HAP-1 (cell line): Measurements from ENCODE around the gene CROCC2.

Experiments
- DNase-seq, 2 experiments: peaks; one replicate each; pipeline ENCODE4 v3.0.0-alpha.2; 2016 to 2020; ENCODE audit warnings: low spot score in 2 of 2
- H3K27me3 ChIP-seq: fragments of 250-450 bp; sonication (Bioruptor Pico); 2 replicates; pipeline ENCODE4 v1.5.1; 2020; ENCODE audit warnings: low read depth, mild to moderate bottlenecking, moderate library complexity
- H3K36me3 ChIP-seq: fragments of 250-450 bp; sonication (Bioruptor Pico); replicated peaks from 2 replicates; pipeline ENCODE4 v1.5.1; 2020; ENCODE audit warnings: mild to moderate bottlenecking
- H3K4me1 ChIP-seq: fragments of 250-450 bp; sonication (Bioruptor Pico); 2 replicates; pipeline ENCODE4 v1.5.1; 2020; ENCODE audit warnings: mild to moderate bottlenecking
- H3K4me3 ChIP-seq: fragments of 250-450 bp; sonication (Bioruptor Pico); 2 replicates; pipeline ENCODE4 v1.5.1; 2020; ENCODE audit warnings: mild to moderate bottlenecking, moderate library complexity
- H3K9me3 ChIP-seq: fragments of 250-450 bp; sonication (Bioruptor Pico); 2 replicates; pipeline ENCODE4 v1.5.1; 2020; ENCODE audit warnings: mild to moderate bottlenecking, moderate library complexity
- in situ Hi-C: fragments of 300-500 bp; cut with MboI; formaldehyde crosslinking; loops from 3 replicates; pipeline ENCODE4 v1.14.3; 2020; ENCODE audit warnings: low sequenced_read_pairs, inconsistent platforms, mixed read lengths

CROCC2 gene

DNA sequence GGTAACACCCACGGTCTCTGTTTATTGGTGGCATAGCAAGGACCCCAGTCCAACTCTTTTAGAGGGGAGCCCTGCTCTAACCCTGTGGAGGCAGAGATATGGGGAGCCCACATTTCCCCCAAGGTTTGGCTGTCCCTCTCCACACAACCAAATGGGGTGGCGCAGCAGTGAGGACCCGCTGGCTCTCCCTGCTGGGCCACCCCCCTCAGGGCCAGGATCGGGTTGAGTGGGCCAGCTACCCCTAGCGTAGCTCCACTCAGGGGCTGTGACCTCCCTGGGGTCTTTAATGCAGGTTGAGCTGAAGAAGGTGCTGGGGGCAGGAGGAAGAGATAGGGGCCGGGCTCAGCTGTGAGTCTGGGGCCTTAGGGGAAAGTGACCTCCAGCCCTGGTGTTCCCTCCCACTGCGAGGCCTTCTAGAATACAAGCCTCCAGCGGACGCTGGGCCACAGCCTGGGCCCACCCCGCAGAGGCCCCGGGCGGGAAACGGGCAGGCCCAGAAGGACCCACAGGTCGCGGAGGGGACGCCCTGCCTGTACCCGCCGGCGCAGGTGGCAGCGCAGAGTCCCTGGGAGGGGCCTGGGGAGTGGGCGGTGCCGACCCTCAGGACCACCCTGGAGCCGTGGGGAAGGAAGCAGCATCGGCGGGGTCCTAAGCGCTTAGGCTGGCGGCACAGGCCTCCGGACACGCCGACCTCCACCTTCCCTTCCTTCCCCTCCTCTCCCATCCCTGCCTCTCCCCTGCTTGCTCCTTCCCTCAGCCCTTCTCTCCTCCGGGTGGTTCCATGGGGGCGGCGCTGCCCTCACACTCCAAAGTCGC, 9.6 kb downstream of the CROCC2 start:
- H3K9me3 ChIP-seq = no peaks in the 10 kb centered on the region
- no peak overlapping the region for H3K4me3 ChIP-seq
- H3K36me3 ChIP-seq = no peaks in the 10 kb centered on the region
- DNase-seq = no peak
- H3K4me1 ChIP-seq = no peaks in the 10 kb centered on the region
- peaks cover 19% of the 10 kb centered on the region for H3K27me3 ChIP-seq
- in situ Hi-C loops = no loop called here

DNA sequence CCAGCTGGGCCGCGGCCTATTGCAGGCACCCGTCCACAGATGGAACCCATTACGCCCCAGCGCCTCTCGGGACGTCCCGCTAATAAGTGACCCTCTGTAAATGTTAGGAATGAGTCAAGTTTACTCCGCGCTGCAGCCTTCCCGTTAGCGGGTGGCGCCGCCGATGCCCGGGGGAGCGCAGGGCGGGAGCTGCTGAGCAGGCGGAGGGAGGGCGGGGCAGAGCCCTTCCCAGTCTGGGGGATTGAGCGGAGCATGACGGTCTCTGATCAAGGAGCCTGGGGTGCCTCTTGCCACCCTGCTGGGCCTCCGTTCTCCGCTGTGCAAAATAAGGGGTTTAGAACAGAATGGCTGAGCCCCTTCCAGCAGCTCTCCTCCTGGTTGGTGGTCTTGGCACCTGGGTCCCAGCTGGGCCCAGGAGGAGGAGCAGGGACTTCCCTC, 10.5 kb downstream of the CROCC2 start:
- in situ Hi-C loops = no loop called here
- DNase-seq = peak; percentile 9 to 62
- H3K4me1 ChIP-seq = no peaks in the 10 kb centered on the region
- no peak overlapping the region for H3K4me3 ChIP-seq
- H3K27me3 ChIP-seq = peaks cover 10% of the 10 kb centered on the region
- no peaks in the 10 kb centered on the region for H3K9me3 ChIP-seq
- H3K36me3 ChIP-seq = no peaks in the 10 kb centered on the region

DNA sequence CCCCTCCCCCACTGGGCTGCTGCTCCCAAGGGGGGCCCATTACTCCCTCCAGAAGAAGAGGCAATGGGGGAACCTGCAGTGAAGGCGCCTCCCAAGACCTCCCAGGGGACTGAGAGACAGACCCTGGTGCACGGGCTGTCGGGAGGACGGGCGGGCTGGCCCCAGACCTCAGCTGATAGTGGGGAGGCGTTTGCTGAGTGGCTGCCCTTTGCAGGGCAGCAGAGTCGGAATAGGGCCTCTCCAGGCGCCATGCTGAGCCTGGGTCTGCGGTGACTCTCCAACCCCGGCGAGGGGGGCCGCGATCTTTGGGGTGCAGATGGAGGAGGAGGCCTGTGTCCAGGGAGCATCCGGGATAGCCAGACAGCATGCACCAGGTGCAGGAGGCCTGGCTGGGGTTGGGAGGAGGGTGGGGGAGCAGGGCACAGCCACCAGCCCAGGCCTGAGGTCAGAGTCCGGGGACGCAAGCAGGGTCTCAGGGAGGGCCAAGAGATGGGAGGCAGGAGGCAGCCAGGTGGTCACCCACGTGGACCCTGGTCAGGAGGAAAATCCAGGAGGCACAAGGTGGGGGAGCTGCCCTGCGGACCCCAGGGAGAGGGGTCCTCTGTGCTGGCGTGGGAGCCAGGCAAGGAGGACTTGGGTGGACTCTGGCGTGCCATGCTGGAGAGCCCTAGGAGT, 11.0 kb downstream of the CROCC2 start:
- in situ Hi-C loops = no loop called here
- Histone ChIP-seq H3K4me1 (no peaks in the 10 kb centered on the region), H3K9me3 (no peaks in the 10 kb centered on the region), H3K27me3 (peaks cover 5% of the 10 kb centered on the region), H3K36me3 (no peaks in the 10 kb centered on the region), H3K4me3 (no peak overlapping the region)
- DNase-seq = no peak

DNA sequence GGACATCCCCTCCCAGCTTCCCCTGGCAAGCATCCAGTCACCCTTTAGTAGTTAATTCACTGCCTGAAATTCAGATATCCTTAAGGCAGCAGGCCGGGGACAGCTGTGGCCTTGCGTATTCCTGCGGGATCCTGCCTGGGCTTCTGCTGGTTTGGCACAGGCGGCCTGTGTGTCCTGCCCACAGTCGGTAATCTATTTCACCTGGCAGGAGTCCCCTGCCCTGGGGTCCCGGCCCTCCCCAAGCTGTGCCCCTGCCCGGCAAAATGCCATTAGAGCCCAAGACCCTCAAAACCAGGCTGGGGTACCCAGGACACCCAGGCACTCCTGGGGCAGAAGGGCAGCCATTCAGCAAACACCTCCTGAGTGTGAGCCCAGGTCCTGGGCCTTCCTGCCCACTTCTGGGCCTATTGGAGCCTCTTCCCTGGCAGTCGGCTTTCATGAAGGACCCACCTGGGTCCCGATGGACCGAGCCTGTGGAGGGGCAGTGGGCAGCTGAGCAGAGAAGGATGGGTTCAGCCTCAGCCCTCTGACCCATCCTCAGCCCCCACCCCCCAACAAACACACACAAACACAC, 11.6 kb downstream of the CROCC2 start:
- Histone ChIP-seq H3K4me1 (no peaks in the 10 kb centered on the region), H3K27me3 (no peaks in the 10 kb centered on the region; the same call in 1 of the 2 replicates), H3K36me3 (no peaks in the 10 kb centered on the region), H3K4me3 (no peak overlapping the region), H3K9me3 (no peaks in the 10 kb centered on the region)
- DNase-seq = peak in 1 of 2 experiments; percentile 8
- in situ Hi-C loops = no loop called here

DNA sequence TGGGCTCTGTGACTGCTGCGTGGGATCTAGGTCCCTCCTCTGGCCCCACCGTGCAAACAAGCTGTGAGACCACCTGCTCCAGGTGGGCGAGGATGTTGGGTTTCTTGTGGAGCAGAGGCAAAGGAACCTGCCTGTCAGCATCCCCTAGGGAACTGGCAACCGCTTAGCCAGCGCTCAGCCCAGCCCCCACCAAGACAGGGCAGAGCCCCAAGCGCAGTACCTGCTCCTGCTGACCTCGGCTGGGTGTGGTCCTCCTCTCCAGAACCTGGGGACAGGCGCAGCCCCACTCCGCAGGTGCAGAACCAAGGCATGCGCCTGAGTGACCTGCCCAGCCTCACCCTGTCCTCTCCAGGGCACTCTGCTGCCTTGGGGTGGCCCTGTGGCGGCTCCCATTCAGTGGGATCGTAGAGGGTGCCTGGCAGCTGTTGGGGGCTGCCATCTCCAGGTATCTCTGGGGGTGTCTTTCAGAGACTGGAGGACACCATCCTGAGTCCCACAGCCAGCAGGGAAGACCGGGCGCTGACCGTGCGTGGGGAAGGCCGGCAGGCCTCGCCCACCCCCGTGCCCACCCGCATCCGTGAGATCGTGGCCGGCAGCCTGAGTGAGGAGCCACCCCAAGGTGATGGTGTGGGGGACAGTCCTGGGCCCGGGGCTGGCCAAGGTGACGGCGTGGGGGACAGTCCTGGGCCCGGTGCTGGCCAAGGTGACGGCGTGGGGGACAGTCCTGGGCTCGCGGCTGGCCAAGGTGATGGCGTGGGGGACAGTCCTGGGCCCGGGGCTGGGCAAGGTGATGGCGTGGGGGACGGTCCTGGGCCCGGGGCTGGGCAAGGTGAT, 12.3 kb downstream of the CROCC2 start:
- in situ Hi-C loops = no loop called here
- Histone ChIP-seq H3K4me1 (no peaks in the 10 kb centered on the region), H3K9me3 (no peaks in the 10 kb centered on the region), H3K4me3 (no peak overlapping the region), H3K36me3 (no peaks in the 10 kb centered on the region), H3K27me3 (no peaks in the 10 kb centered on the region)
- peak in 1 of 2 experiments; percentile 5 for DNase-seq

DNA sequence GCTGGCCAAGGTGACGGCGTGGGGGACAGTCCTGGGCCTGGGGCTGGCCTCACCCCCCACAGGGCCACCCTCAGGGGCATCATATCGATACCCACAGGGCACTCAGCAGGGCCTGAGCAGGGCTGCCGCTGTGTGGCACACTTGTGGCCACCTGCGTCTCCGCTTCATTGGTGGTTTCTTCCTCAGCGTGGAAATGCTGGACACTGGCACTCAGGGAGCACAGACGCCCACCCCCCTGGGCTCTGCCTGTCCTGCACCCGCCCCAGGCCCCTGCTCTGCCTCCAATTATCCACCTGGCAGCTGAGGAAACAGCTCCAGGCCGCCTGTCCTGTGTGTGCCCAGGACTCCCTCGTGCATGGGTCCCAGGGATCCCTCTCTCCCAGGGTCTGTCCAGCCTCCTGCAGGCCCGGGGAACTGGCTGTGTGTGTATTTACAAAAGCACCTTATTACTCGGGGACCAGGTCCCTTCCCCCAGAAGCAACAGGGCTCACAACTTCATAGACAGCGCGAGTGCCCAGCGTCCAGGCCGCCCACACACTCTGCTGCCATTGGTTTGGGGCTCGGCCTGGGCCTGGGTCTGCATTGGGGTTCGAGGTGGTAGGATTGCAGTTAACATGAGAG, 13.1 kb downstream of the CROCC2 start:
- no peak overlapping the region for H3K4me3 ChIP-seq
- in situ Hi-C loops = no loop called here
- H3K9me3 ChIP-seq = no peaks in the 10 kb centered on the region
- no peaks in the 10 kb centered on the region for H3K27me3 ChIP-seq
- peak in 1 of 2 experiments; percentile 6 for DNase-seq
- H3K36me3 ChIP-seq = no peaks in the 10 kb centered on the region
- no peaks in the 10 kb centered on the region for H3K4me1 ChIP-seq

DNA sequence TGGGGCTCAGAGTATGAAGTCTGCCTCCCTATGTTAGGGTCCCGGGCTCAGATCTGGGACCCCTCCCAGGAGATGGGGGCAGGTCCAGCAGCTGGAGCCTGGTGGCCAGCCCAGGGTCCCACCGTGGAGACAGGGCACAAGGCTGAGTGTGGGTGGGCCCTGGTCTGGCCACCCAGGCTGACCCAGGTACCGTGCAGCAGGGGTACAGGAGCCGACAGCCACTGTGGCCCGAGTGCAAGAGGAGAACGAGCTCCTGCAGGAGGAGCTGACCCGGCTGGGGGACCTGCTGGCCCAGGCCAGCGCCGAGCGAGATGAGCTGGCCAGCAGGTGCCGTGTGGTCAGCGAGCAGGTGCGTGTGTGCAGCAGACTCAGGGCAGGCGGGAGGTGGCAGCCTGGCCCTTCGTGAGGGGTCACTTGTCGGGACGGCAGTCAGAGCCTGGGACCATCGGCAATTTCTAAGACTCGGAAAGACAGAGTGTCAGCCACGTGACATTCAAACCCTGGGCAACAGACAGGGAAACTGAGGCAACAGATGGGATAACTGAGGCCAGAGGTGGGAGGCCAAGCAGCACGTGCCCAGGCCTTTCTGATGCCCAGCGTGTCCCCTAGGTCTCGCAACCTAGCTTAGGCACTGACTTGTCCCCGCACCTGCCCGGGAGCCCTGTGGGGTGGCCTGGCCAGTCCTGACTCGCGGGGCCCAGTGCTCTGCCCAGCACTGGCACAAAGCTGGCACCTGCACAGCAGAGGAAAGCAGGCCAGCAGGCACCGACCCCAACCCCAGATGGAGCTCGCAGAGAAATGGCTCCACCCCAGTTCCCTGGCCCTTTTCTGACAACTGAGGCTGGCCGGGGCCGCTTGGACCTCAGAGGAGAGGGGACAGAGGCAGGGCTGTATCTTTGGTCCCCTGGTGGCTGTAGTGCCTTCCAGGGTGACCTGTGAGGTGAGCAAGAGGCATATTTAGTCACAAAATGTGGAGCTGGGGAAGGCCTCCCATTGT, 13.9 kb downstream of the CROCC2 start:
- no peaks in the 10 kb centered on the region for H3K4me1 ChIP-seq
- H3K9me3 ChIP-seq = no peaks in the 10 kb centered on the region
- H3K4me3 ChIP-seq = no peak overlapping the region
- peak in 1 of 2 experiments; percentile 6 for DNase-seq
- H3K27me3 ChIP-seq = no peaks in the 10 kb centered on the region
- no peaks in the 10 kb centered on the region for H3K36me3 ChIP-seq
- in situ Hi-C loops = no loop called here

DNA sequence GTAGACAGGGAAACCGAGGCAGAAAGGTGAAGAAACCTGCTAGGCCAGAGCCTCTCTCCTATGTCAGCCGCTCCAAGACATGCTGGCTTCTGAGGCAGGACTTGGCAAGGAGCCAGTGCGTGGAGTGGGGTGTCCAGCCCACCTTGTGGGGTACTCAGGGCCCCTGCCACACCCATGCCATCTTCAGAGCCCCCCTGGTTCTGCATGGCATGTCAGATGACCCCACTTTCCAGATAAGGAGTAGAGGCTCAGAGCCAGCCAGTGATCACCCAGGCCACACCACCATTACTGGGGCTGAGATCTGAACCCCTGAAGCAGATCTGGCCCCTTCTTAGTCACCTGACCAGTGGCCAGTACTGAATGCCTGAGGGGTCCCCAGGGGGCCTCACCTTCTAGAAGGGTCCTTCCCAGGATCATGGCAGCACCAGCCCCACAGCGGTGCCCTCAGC, 14.7 kb downstream of the CROCC2 start:
- in situ Hi-C loops = no loop called here
- DNase-seq = peak in 1 of 2 experiments; percentile 6
- Histone ChIP-seq H3K9me3 (no peaks in the 10 kb centered on the region), H3K36me3 (no peaks in the 10 kb centered on the region), H3K4me3 (no peak overlapping the region), H3K4me1 (no peaks in the 10 kb centered on the region), H3K27me3 (no peaks in the 10 kb centered on the region)

DNA sequence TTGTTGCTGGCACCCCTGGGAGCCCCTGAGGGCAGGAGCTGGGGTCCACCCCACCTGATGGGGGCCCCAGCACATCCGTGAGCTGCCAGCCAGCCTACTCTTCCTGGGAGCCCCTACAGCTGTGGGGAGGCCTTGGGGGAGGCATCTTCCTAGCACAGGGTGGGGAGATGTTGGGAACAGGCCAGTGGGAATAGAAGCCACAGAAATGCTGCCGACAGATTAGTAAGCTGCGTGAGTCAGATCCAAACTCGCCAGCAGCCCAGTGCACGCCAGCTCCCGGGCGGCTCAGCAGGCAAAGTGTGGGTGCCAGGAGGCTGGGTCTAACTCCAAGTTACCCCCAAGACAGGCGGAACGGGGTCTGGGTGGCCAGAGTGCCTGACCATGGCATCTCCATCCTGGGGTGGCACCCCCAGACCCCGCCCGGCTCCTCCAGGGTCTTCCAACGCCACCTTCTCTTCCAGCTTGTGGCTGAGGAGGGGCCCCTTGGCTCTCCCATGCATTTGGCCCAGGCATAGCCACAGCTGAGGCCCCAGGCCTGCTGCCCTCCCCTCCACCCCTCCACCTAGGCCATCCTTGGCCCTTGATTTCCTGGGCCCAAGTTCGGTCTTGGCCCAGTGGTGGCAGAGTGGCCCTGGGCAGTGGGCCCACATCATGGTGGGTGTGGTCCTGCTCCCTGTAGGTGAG, 15.3 kb downstream of the CROCC2 start:
- in situ Hi-C loops = no loop called here
- DNase-seq = peak in 1 of 2 experiments; percentile 6
- no peaks in the 10 kb centered on the region for H3K27me3 ChIP-seq
- H3K9me3 ChIP-seq = no peaks in the 10 kb centered on the region
- no peaks in the 10 kb centered on the region for H3K36me3 ChIP-seq
- H3K4me1 ChIP-seq = no peaks in the 10 kb centered on the region
- H3K4me3 ChIP-seq = no peak overlapping the region

DNA sequence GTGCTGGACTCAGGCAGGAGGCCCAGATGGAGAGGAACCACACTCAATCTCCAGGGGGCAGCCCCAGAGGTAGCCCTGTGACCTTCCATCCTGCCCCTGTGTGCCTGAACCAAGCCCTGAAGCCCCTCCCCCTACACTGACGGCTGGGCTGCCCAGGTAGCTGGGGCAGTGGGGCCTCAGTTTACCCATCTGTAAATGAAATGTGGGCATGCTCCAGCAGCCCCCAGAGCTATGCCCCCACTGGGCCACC, 15.8 kb downstream of the CROCC2 start:
- no peaks in the 10 kb centered on the region for H3K4me1 ChIP-seq
- no peak overlapping the region for H3K4me3 ChIP-seq
- no peaks in the 10 kb centered on the region for H3K9me3 ChIP-seq
- no peaks in the 10 kb centered on the region for H3K27me3 ChIP-seq
- in situ Hi-C loops = no loop called here
- DNase-seq = no peak
- no peaks in the 10 kb centered on the region for H3K36me3 ChIP-seq

DNA sequence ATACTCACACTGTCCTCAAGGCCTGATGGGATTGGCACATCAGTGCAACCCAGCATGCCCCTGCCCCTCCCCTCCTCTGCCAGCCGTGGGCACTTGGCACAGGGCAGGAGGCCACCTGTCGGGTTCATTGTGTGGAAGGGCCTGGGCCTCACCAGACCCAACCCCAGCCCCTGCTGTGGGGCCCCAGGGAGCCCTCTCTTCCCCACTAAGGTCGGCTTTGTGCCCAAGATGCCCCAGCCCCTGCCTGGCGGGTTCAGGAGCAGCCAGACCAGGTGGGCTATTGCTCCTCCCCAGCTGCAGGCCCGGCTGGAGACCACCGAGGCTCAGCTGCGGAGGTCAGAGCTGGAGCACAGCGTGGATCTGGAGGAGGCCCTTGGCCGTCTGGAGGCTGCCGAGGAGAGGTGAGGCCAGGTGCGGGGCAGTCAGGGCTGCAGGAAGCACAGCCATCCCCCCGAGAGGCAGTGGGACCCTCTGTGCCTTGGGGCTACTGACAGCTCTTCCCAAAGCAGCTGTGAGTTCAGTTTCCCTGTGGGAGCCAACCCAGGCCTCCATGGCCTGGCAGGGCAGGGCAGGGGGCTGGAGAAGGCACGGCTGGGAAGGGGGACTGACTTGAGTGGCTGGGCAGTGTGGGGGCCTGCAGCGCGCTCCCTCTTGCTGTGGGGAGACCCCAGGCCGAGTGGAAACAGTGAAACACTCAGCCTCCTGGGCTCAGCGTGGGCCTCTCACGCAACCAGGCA, 16.3 kb downstream of the CROCC2 start:
- H3K4me3 ChIP-seq = no peak overlapping the region
- no peaks in the 10 kb centered on the region for H3K36me3 ChIP-seq
- H3K27me3 ChIP-seq = no peaks in the 10 kb centered on the region
- peak in 1 of 2 experiments; percentile 7 for DNase-seq
- no peaks in the 10 kb centered on the region for H3K9me3 ChIP-seq
- no peaks in the 10 kb centered on the region for H3K4me1 ChIP-seq
- in situ Hi-C loops = no loop called here
